T-helper 1 cell treated with Interleukin-12 subunit alpha and Interleukin-12 subunit beta and Interleukin-4 antibody, amounts not matched to agents 30 ng/mL and 1 ng/mL, for 36 hours (primary cell): ENCODE data around the gene LOXL4. TPM values are rescaled to one million over a fixed set of nuclear protein-coding genes. Genes with fewer than 3 reads are reported as not detected.

Experiments used
- intact Hi-C: fragments of 100-400 bp; cut with micrococcal nuclease; formaldehyde crosslinking; loops from one replicate; pipeline ENCODE4 v1.15.1; 2024
- total RNA-seq: library from RNA; stranded (reverse); gene quantifications from 2 replicates; pipeline ENCODE4 v1.2.3, GENCODE V29; 2022

LOXL4 gene
- total RNA-seq, 1 donor from 2014 or later = not detected

DNA sequence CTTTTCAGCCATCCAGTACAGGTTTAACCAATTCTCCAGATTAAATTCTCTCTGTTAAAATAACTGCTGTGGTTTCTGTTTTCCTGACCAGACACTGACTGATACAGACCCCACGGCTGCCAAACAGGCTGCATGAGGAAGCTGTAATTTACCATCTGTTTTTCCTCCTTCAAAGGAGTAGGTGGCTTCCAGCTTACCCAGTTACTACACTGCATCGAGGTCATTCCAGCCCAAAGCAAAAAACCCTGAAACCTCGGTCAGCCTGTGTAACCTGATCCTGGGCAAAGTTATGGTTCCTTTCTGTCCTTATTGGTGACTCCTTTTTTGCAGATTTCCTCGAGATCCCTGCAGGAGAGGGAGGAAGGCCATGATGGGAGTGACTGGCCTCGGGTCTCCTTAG, 27.9 kb upstream of the LOXL4 start:
- intact Hi-C loops = no loop called here

GRCh38 chr10:98295401-98295811, 27.4 kb upstream of the LOXL4 start:
- intact Hi-C loops = no loop called here

DNA sequence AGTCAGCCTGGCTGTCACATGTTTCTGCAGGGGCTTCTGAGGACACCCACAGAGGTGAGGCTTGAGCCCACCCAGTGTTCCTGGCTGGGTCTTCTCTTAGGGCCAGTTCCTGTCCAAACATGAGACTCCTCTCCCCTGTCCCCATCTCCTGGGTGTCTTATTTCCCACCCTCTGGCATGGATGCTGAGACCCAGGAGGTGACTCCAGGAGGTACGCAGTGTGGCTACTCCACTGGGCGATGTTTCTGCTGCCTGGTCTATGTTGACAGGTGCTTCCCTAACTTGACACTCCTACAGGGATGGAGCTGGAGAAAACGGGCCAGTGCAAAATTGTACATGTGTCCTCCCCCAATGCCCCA, 26.3 kb upstream of the LOXL4 start:
- intact Hi-C loops = no loop called here

GRCh38 chr10:98293550-98294269, 25.7 kb upstream of the LOXL4 start:
- intact Hi-C loops = no loop called here

DNA sequence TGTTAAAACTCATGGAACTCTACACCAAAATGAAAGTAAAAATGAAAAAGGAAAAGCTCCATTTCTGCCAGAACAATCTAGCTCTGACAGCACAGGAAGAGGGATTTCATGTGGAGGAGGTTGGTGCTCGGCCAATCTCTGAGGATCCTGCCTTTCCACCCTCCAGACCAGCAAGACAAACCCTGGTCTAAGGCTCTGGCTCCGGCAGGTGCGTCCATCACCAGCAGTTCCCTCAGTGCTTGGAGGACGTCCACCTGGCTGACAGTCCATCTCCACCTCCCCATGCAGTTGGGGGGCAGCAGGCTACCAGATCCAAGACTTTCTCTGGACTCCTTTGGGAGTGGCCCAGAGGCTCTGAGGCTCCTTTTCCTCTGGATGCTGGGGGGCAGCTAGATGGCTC, 25.0 kb upstream of the LOXL4 start:
- intact Hi-C loops = no loop called here

GRCh38 chr10:98289802-98290209, 21.8 kb upstream of the LOXL4 start:
- intact Hi-C loops = no loop called here

DNA sequence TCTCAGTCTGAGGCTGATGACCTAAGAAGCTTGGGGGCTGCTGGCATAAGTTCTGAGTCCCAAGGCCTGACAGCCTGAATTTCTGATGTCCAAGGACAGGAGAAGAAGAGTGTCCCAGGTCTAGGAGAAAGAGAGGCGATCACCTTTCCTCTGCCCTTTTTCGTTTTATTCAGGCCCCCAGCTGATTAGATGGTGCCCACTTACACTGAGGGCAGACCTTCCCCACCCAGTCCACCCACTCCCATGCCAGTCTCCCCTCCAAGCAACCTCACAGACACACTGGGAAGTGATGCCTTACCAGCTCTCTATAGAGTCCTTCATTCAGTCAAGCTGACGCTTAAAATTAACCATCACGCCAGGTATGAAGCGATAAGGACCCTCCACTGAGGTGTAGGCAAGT, 19.3 kb upstream of the LOXL4 start:
- intact Hi-C loops = no loop called here

GRCh38 chr10:98286419-98286818, 18.4 kb upstream of the LOXL4 start:
- intact Hi-C loops = no loop called here

DNA sequence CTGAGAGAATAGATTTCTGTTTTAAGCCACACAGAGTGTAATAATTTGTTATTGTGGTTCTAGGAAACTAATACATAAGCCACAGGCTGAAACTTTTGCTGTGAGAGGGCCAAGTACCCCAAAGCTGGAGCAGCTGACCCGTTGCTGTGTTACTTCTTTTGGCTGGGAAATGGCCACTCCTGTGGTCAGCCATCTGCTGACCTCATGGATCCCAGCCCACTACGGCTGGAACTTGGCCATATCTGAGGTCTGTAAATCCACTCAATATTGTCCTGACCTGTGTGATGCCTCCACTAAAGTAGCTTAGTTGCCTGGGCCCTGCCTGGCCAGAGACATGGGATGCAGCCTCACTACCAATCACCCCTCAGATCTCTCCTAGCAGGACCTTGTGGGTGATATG, 17.4 kb upstream of the LOXL4 start:
- intact Hi-C loops = no loop called here

- intact Hi-C loops = no loop called here
Observed at GRCh38 chr10:98276311-98276710, 8.3 kb upstream of the LOXL4 start.

DNA sequence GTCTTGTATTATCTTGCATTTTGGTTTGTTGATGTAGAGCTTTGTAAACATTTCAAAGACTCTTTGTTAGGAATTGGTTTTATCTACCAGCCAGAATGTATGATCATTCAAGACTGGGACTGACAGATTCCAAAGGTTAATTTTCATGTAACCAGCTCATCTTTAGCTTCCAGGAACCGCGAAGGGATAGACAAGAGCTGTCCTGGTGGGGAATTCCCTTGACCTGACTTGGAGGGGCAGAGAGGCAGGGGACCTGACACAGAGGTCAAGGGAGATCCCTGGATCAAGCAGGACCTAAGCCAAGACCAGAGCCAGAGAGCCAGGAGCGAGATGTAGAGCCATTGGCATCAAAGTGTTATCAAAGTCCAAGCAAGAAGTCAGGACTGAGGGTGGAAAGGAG, 6.6 kb upstream of the LOXL4 start:
- intact Hi-C loops = no loop called here

DNA sequence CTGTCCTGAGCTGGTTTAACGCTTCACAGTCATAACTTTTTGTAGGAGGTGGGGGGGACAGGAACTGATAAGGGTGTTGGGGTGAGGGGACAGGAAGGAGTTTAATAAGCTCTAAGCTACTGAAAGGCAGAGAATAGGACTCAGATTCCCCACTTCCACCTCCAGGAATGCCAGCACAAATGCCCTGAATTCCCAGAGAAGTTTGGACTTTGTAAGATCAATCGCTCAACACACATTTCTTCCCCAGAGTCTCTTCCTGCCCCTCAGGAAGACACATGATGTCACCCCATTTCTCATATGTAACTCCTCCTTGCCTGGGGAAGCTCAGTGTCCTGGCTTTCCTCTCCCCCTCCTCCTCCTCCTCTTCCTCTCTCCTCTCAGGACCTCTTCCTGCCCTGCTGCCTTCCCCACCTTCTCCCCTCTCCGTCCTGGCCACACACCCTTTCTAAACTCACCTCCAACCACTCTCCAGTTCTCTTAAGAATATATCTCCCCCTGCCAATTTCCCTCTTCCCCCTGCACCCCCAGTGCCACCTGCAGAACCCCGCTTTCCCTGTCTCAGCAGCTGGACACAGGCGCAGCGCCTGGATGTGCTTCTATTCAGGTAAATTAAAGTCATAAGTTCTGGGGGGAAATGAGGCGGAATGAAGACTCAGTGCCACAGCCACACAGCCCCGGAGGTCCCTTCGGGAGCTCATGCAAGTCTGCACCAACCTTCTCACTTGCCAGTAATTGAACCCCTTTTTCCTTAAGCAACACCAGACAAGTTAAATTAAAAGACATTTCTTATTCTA, 5.3 kb upstream of the LOXL4 start:
- intact Hi-C loops = no loop called here

- intact Hi-C loops = no loop called here
Observed at GRCh38 chr10:98272656-98273055, 4.7 kb upstream of the LOXL4 start.

GRCh38 chr10:98272245-98272644, 4.3 kb upstream of the LOXL4 start:
- intact Hi-C loops = no loop called here

DNA sequence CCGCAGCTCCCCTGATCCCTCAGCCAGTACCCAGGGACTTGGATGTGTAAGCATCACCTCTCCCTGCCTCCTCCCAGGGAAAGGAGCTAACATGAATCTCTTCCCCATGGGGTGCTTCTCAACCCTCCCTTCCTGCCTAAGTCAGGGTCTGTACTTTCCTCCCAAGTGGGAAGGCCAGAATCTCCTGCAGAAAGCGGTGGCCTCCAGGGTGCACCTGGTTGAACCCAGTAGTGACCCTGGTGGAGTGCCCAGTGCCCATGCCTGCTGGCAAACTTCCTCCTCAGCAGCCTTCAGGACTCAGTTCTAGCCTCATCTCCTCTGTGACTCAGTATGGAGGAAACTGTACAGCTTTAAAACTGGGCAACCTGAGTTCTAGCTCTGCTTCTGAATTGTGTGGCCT, 2.8 kb upstream of the LOXL4 start:
- intact Hi-C loops = no loop called here

DNA sequence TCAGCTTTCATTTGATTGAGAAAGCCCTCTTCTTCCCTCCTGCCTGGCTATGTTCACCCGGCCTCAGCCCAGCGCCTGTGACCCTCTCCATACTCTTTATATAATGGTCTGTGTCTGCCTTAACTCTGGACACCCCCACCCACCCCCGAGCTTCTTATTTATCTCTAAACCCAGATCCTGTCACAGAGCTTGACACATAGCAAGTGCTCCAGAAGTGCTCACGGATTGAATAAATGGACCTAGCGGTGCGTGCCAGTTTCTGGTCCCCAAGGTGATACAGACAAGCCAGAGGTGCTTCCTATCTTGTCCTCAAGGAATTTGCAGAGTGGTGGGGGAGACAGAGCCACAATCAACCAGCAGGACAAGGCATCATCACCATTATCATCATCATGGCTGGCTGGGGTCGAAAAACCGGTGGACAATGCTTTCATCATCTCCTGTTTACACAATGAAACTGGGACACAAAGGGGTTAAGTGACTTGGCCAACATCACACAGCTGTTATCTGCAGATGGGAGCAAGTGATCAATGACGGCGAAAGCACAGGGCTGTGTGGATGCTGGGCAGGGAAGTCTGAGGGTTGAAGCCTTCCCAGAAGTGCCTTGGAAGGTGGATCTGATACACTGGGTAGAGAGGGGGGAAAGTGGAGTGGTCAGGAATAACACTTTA, 2.2 kb upstream of the LOXL4 start:
- intact Hi-C loops = no loop called here

DNA sequence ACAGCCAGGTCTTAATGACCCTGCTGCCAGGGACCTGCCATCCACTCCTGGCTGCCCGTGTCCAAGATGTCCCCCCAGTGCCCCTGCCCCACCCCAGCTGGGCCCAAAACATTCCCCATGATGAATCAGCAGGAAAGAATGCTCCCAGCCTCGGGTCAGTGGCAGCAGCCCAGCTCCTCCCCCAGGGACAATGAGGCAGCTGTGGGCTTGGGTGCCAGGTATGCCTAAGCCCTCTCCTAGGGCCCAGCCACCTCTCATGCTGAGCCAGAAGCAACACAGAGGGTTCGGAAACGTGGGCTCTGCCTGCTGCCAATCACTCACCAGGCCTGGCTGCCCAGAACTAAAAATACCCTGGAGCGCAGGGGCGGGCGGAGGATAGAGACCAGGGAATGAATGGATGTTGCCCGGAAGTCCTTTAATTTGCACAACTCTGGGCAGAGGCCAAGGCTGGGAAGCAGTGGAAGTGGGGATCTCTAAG, 1.5 kb upstream of the LOXL4 start:
- intact Hi-C loops = no loop called here

GRCh38 chr10:98268694-98269431, 869 bp upstream of the LOXL4 start:
- intact Hi-C loops = no loop called here

DNA sequence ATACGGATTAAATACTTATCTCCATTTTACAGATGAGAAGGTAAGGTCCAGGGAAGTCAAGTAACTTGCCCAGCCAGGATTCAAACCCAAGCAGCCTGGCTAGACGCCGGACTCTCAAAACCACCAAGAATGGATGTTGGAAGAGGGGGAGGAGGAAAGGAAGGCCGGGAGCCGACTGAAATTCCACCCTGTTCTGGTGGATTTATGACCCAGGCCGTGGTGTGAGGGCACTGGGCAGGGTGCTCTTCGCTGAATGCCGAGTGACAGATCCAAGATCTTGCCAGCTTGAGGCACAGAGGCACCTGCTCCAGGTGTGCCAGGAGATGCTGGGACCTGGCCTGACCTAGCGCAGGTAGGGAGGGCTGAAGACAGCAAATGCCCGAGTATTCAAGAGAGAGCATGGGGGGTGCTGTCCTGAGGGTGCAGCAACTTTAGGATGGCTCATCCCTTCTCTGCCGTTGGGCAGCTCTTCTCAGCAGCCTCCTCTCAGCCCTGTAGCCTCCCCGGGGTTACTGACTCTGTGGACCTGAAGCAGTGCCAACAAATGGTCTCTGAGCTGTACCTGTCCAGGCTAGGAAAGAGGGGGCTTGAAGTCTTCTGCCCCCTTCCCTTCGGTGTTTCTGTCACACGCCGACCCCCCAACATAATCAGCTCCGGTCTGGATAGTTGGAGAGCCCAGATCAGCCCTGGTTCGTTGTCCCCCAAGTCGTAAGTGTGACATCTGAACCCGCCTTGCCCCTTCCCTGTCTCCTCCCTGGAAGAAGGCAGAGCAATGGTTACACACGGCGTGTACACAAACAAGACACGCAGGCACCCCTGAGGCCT, 713 bp downstream of the LOXL4 start:
- intact Hi-C loops = no loop called here

- intact Hi-C loops = no loop called here
Observed at GRCh38 chr10:98266647-98267046, 1.3 kb downstream of the LOXL4 start.
